Measurements from ENCODE around the gene ARHGEF26. TPM values are rescaled to one million over a fixed set of nuclear protein-coding genes. Genes with fewer than 3 reads are reported as not detected.
A peak's percentile ranks its signal among the peaks of the same experiment; 100 is the strongest.
"Not testable (repeated sequence)": the region's sequence is repeated elsewhere in the genome, so short reads cannot be mapped to it uniquely, and the experiment has no call there.

Gene ARHGEF26, protein sequence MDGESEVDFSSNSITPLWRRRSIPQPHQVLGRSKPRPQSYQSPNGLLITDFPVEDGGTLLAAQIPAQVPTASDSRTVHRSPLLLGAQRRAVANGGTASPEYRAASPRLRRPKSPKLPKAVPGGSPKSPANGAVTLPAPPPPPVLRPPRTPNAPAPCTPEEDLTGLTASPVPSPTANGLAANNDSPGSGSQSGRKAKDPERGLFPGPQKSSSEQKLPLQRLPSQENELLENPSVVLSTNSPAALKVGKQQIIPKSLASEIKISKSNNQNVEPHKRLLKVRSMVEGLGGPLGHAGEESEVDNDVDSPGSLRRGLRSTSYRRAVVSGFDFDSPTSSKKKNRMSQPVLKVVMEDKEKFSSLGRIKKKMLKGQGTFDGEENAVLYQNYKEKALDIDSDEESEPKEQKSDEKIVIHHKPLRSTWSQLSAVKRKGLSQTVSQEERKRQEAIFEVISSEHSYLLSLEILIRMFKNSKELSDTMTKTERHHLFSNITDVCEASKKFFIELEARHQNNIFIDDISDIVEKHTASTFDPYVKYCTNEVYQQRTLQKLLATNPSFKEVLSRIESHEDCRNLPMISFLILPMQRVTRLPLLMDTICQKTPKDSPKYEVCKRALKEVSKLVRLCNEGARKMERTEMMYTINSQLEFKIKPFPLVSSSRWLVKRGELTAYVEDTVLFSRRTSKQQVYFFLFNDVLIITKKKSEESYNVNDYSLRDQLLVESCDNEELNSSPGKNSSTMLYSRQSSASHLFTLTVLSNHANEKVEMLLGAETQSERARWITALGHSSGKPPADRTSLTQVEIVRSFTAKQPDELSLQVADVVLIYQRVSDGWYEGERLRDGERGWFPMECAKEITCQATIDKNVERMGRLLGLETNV
- total RNA-seq (2014; rRNA removed; shearing (Covaris generic)), result 7.4 and 7.7 TPM in 2 replicates

DNA sequence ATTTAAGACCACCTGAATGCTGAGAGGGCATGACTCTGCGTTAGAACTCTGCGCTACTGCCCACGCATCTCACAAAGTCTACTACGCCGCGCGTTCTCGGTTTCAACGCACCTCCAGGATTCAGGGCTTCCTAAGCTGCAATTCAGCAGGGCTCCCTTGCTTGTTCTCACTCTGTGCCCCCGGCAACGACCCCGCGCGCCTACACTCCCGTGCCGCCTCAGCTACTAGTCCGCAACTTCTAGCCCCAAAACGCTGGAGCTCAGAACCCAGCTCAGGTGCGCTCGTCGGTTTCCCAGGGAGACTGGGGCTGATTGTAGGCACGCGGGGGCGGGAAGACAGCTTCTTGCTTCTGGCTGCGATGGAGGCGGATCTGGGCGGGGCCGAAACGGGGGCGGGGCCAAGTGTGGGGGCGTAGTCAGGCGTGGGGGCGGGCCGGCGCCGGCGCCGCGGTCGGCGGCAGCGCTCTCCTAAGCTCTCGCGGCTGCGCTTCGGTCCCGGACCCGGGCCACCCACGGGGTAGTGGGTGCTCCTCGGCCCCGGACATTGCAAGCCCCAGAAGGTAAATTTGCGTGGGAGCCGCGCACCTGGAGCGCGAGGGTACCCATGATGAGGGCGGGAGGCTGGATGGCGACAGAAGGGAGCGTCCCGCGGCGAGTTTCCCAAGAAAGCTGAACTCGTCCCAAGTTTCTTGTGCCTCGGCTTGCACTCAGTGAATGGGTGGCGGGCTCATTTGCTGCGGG lies at the start of gene ARHGEF26:
Gene ARHGEF26 (plus strand): TSS at position 430 of the 740 bp plus-strand sequence. CDS start 603 bp downstream, outside the sequence.
- peak; percentile 67 for DNase-seq (ENCODE audit: low spot score)

DNA sequence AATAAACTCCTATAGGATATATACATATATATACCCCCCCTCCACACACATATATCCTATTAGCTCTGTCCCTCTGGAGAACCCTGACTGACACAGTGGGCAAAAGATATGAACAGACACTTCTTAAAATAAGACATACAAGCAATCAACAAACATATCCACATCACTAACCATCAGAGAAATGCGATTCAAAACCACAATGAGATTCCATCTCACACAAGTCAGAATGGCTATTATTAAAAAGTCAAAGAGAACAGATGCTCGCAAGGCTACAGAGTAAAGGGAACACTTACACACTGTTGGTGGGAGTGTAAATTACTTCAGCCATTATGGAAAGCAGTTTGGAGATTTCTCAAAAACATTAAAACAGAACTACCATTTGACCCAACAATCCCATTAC lies 46.2 kb upstream of the ARHGEF26 start:
- DNase-seq (ENCODE audit: low spot score), result no peak

DNA sequence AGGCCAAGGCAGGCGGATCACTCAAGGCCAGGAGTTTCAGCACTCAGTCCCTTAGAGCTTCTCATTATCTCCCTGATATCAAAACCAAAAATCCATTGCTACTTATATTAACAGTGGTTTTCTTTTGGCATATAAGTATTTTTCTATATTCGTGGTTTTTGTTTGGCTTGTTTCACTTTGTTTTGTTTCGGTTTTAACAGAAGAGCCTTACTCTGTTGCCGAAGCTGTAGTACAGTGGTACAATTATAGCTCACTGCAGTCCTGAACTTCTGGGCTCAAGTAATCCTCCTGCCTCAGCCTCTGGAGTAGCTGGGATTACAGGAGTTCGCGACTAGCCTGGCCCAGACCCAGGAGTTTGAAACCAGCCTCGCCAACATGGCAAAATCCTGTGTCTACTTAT lies 42.5 kb upstream of the ARHGEF26 start:
- DNase-seq (ENCODE audit: low spot score), result no peak

DNA sequence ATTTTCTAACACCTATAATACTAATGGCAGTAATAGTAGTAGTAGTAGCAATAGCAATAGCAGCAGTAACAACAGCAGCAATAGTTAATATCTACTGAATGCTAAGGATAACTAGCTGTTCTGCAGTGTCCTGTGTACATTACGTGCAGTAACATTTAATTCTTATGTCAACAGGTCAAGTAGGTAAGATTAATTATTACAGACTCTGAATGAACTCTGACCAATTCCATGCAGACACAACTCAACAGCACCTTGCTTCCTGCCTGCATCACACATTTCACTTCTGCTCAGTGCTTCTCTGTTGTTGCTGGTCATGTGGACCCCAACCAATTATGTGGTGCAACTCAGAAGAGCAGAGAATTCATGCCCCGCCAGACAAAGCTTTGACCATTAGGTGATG lies 39.9 kb upstream of the ARHGEF26 start:
- DNase-seq (ENCODE audit: low spot score), result no peak

GRCh38 chr3:154085071-154085470 lies 36.1 kb upstream of the ARHGEF26 start:
- DNase-seq (ENCODE audit: low spot score), result no peak

DNA sequence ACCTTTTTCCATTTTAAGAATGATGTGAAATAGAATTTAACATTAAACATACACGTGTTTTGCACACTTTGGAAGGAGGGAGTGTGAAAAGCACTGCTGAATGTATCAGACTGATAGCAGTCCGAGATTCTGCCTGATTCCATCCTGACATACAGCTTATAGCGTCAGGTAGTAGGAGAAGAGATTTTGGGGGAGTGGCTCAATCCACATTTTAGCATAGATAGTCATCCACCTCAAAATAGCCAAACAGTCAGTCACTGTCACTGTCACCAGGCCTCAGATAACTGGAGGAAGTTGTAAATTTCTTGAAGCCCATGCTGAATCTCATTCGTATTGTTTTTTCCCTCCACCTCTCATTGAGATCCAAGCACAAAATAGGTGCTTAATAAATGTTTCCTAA lies 35.4 kb upstream of the ARHGEF26 start:
- DNase-seq (ENCODE audit: low spot score), result peak; percentile 19

DNA sequence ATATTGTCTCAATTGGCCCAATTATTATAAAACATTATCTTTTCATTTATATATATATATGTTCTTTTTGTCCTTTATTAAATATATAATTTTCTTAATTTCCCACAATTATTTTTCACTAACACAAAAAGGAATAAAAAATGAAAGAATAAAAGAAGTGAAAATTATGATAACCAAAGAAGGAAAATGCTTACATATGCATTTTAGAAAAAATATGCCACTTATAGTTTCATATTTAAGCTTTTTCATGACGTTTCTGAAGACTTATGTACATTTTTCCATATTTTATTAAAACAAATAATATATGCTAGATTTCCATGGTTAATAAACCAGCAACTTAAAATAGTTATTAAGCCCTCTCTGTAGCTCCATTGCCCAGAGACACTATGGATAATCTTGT lies 34.9 kb upstream of the ARHGEF26 start:
- DNase-seq (ENCODE audit: low spot score), result no peak

GRCh38 chr3:154087756-154088480 lies 33.3 kb upstream of the ARHGEF26 start:
- DNase-seq (ENCODE audit: low spot score), result not testable (repeated sequence)

- no peak for DNase-seq (ENCODE audit: low spot score)
Observed at GRCh38 chr3:154089421-154090420, 31.5 kb upstream of the ARHGEF26 start.

GRCh38 chr3:154094051-154094450 lies 27.1 kb upstream of the ARHGEF26 start:
- DNase-seq (ENCODE audit: low spot score), result no peak

DNA sequence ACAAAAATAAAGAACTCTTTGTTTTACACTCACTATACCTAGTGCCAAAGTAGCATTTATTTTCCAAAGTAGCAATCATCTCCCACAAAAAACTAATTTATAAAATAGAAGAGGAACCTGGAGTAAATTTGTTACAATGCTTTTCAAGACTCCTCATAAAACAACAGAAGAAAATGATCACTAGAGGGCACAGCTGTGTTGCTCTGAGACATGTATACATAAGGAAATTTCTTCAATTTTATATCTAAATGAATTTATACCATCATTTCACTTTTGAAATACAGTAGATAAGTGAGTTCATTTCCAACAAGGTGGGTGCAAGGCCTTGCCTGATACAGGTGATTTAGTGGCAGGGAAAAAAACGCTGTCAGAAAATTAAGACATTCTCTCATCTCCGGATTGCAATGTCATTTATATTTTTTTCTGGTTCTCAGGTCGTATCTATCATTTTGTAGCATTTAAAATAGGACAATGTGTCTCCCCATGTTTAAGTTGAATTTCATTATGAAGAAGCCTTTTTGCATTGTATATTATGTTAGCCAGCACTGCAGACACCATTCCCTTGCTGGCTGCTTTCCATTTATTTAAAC lies 25.3 kb upstream of the ARHGEF26 start:
- DNase-seq (ENCODE audit: low spot score), result peak; percentile 29

DNA sequence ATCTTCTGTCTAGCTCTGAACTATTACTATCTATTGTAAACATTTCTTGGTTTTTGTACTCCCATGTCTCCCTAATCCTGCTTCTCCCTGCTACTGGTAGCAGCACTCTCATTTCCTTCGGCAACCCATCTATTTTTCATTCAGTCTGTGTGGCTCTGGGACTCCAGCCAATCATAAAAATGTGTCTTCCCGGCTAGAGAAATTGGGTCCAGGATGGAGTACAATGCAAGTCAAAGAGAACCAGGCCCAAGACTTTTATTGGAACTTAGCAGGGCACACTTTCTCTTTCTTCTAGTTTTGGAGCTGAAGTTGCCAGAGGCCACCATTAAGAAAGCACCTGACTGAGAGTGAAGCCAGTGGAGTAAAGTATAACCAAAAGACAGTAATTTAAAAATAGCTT lies 22.8 kb upstream of the ARHGEF26 start:
- no peak for DNase-seq (ENCODE audit: low spot score)

- DNase-seq (ENCODE audit: low spot score), result no peak
Observed at GRCh38 chr3:154100556-154100955, 20.6 kb upstream of the ARHGEF26 start.

GRCh38 chr3:154101250-154101649 lies 19.9 kb upstream of the ARHGEF26 start:
- DNase-seq (ENCODE audit: low spot score), result no peak

DNA sequence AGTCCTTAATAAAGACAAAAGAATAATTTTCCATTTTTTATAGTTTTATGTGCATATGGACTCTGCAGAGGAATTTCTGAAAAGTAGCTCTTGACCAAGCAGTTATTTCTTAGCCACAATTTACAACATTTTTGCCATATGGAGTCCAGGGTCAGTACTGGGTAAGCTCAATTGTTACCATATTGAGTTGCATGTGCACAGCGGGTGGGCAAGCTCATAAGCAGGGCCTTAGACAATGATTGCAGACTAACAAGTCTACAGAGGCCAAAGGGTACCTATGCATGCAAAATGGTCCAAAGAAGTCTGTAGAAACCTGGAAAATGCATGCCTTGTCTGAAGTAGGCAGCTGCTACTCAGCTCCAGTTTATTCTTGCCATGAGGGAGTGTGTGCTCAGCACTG lies 19.0 kb upstream of the ARHGEF26 start:
- DNase-seq (ENCODE audit: low spot score), result no peak

DNA sequence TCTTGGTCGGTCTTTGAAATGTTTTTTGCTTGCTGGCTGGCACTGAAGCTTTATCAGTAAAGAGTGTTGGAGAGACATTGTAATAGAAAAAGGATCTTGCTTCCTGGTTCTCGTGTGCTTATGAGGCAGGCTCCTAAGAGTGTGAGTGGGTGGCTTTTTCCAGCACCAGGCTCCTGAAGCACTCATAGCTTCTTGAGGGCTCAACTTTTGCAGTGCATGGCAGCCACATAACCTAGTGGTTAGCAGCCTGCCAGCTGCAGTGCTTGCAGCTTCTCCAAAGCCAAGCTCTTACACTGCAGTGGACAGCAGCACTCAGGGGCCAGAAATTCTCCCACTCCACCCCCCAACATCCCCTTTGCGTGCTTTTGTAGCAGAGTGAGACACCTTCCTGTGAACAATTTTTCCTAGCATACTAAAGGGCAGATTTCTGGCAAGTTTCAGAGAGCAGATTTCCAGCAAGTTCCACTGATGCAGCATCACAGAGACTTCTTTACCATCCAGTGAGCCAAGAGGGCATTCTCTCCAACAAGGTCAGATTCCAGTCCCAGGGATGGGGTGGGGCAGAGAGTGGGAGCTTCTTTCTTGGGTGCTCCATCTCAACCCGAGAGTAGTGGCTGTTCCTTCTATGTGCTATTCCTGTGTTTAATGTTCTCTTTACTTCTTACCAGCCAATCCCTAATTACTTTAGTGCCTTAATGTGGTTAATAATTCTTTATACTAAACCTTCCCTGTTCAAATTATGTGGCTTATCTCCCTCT lies 15.8 kb upstream of the ARHGEF26 start:
- DNase-seq (ENCODE audit: low spot score), result no peak

GRCh38 chr3:154111365-154111935 lies 9.7 kb upstream of the ARHGEF26 start:
- DNase-seq (ENCODE audit: low spot score), result no peak

DNA sequence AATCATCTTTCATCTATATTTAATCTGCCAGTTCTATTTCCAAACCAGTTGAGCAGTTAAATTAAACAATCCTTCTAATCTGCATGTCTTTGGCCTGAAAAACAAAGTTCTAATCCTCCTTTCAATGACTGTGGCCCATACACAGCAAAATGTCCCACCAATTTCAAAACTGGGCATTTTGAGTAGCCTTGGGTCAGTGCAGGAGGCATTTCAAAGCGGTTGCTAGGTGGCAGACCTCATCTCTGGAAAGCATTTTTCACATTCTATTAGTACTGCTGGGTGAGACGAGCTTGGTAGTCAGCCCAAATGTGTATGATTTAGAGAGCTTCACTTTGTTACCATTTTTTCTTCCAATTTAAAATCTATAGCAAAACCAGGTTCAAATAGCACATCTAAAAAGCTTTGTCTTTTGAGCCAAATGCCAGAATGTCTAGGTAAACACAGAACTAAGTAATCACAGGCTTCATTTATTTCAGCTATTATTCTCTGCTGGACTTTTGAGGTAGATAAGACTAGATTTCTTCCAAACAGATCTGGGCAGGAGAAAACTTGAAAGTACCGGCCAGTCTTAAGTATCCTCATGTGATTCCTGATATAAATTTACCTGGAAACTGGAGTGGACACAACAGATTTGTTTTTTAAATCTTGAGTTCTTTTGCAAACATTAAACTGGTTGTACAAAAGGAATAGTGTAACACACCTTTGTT lies 8.9 kb upstream of the ARHGEF26 start:
- no peak for DNase-seq (ENCODE audit: low spot score)

All from A172 (cell line).